Brain microvascular endothelial cell (primary cell): ENCODE results near the gene STK11IP.

Source experiments
- DNase-seq: peaks from one replicate; pipeline ENCODE4 v3.0.0-alpha.2; 2020
- H3K27ac ChIP-seq: fragments of 250-450 bp; sonication (Bioruptor Pico); 2 replicates; pipeline ENCODE4 v1.5.1; 2020; ENCODE audit warnings: mild to moderate bottlenecking, moderate library complexity
- H3K27me3 ChIP-seq: fragments of 250-450 bp; sonication (Bioruptor Pico); replicated peaks from 2 replicates; pipeline ENCODE4 v1.5.1; 2020; ENCODE audit warnings: mild to moderate bottlenecking
- H3K36me3 ChIP-seq: fragments of 250-450 bp; sonication (Bioruptor Pico); replicated peaks from 2 replicates; pipeline ENCODE4 v1.5.1; 2020; ENCODE audit warnings: mild to moderate bottlenecking
- H3K4me3 ChIP-seq: 2 replicates; pipeline ENCODE4 v1.5.1; 2011; ENCODE audit warnings: low read depth, mild to moderate bottlenecking, control low read depth, low read length, moderate library complexity
- in situ Hi-C: cut with HindIII; loops from 2 replicates; pipeline ENCODE4 v1.10.0; 2017; ENCODE audit warnings: low sequenced_read_pairs, low pct_ligation_motif_present
- TF ChIP-seq, protein P1 (sequence below): IDR thresholded peaks from 2 replicates; pipeline ENCODE4 v1.5.1; 2011; ENCODE audit warnings: low read depth, mild to moderate bottlenecking, moderate library complexity, low read length, control low read depth, inconsistent platforms; ENCODE audit errors: missing control alignments

STK11IP gene

GRCh38 chr2:219552382-219553167, 45.1 kb upstream of the STK11IP start:
- in situ Hi-C loops = no loop called here
- TF ChIP-seq, protein P1, sequence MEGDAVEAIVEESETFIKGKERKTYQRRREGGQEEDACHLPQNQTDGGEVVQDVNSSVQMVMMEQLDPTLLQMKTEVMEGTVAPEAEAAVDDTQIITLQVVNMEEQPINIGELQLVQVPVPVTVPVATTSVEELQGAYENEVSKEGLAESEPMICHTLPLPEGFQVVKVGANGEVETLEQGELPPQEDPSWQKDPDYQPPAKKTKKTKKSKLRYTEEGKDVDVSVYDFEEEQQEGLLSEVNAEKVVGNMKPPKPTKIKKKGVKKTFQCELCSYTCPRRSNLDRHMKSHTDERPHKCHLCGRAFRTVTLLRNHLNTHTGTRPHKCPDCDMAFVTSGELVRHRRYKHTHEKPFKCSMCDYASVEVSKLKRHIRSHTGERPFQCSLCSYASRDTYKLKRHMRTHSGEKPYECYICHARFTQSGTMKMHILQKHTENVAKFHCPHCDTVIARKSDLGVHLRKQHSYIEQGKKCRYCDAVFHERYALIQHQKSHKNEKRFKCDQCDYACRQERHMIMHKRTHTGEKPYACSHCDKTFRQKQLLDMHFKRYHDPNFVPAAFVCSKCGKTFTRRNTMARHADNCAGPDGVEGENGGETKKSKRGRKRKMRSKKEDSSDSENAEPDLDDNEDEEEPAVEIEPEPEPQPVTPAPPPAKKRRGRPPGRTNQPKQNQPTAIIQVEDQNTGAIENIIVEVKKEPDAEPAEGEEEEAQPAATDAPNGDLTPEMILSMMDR = no peak
- peak overlapping the region; percentile 59 for H3K4me3 ChIP-seq
- no peaks in the 10 kb centered on the region for H3K36me3 ChIP-seq
- H3K27me3 ChIP-seq = no peaks in the 10 kb centered on the region
- peak; percentile 68 for DNase-seq
- H3K27ac ChIP-seq = no peak overlapping the region

- H3K36me3 ChIP-seq = no peaks in the 10 kb centered on the region
- H3K27ac ChIP-seq = no peak overlapping the region
- no peak for DNase-seq
- in situ Hi-C loops = no loop called here
- TF ChIP-seq, protein P1 = no peak
- no peaks in the 10 kb centered on the region for H3K27me3 ChIP-seq
- H3K4me3 ChIP-seq = peak overlapping the region; percentile 59
Measured at GRCh38 chr2:219553168-219553417, 44.6 kb upstream of the STK11IP start.

GRCh38 chr2:219553463-219553963, 44.1 kb upstream of the STK11IP start:
- H3K4me3 ChIP-seq = no peak overlapping the region
- no peaks in the 10 kb centered on the region for H3K36me3 ChIP-seq
- DNase-seq = no peak
- TF ChIP-seq, protein P1 = no peak
- in situ Hi-C loops = no loop called here
- no peak overlapping the region for H3K27ac ChIP-seq
- H3K27me3 ChIP-seq = no peaks in the 10 kb centered on the region

GRCh38 chr2:219554350-219554749, 43.3 kb upstream of the STK11IP start:
- H3K27me3 ChIP-seq = no peaks in the 10 kb centered on the region
- no peaks in the 10 kb centered on the region for H3K36me3 ChIP-seq
- TF ChIP-seq, protein P1 = no peak
- no peak overlapping the region for H3K4me3 ChIP-seq
- no peak for DNase-seq
- in situ Hi-C loops = no loop called here
- H3K27ac ChIP-seq = no peak overlapping the region

- TF ChIP-seq, protein P1 = no peak
- no peak overlapping the region for H3K27ac ChIP-seq
- in situ Hi-C loops = no loop called here
- H3K27me3 ChIP-seq = no peaks in the 10 kb centered on the region
- H3K4me3 ChIP-seq = no peak overlapping the region
- no peak for DNase-seq
- H3K36me3 ChIP-seq = no peaks in the 10 kb centered on the region
Measured at GRCh38 chr2:219555956-219556355, 41.7 kb upstream of the STK11IP start.

DNA sequence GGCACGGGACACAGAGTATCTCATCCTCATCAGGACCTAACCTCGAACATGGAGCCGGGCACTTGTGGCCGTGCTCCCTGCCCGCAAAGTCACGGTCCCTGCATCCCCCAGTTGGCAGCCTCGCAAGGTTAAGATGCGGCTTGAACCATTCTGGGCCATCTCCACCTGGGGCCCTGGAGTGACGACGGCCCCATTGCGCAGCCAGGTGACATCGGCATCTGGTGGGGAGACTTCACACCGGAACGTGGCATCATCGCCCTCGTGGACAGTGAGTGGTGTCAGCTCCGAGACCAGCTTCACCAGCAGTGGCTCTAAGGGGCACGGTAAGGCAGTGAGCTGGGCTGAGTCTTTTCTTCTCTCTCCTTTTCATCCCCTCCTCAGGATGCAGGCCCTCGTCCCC, 41.2 kb upstream of the STK11IP start:
- H3K27ac ChIP-seq = no peak overlapping the region
- no peak for DNase-seq
- H3K4me3 ChIP-seq = no peak overlapping the region
- H3K36me3 ChIP-seq = no peaks in the 10 kb centered on the region
- in situ Hi-C loops = no loop called here
- TF ChIP-seq, protein P1 = no peak
- no peaks in the 10 kb centered on the region for H3K27me3 ChIP-seq
